Memory B cell (primary cell): ENCODE results near the gene ZBTB7C.

Source experiments
- ATAC-seq: fragments of 150-1000 bp; cut with Tn5 transposase; 2 replicates; pipeline ENCODE4 v1.10.0; 2021; ENCODE audit warnings: low read depth, mild to moderate bottlenecking, moderate library complexity
- DNase-seq, 2 donors: peaks; one replicate each; pipeline ENCODE4 v3.0.0; 2022; ENCODE audit warnings: low spot score in 2 of 2
- H3K27ac Mint-ChIP-seq: one replicate; pipeline ENCODE4 v1.8.0; 2022; ENCODE audit warnings: mild to moderate bottlenecking, moderate library complexity, mixed read lengths
- H3K27me3 Mint-ChIP-seq: one replicate; pipeline ENCODE4 v1.8.0; 2022; ENCODE audit warnings: mixed read lengths
- H3K36me3 Mint-ChIP-seq: one replicate; pipeline ENCODE4 v1.8.0; 2022; ENCODE audit warnings: mild to moderate bottlenecking, mixed read lengths
- H3K4me1 Mint-ChIP-seq: one replicate; pipeline ENCODE4 v1.8.0; 2022; ENCODE audit warnings: mixed read lengths
- H3K4me3 Mint-ChIP-seq: one replicate; pipeline ENCODE4 v1.8.0; 2022; ENCODE audit warnings: mild to moderate bottlenecking, moderate library complexity, mixed read lengths
- H3K9me3 Mint-ChIP-seq: one replicate; pipeline ENCODE4 v1.8.0; 2022; ENCODE audit warnings: mixed read lengths

The ZBTB7C gene

DNA sequence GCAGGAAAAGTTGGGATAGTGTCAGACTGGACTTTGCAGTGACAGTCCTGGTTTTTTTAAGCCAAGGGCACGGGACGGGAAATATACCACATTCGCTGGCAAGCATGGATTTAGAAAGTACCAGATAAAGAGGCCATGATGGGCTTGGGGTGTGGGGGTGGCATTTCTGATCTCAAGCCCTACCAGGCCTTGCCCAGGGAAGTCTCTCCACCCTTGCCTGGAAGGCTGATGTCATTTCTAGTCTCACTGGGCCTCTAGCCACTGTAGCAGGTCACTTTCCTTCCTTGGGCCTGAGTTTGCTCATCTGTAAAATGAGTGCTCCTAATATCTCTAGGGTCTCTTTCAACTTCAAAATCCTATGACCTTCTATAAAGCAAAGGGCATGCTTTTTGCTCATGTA, 1.8 kb downstream of the ZBTB7C start:
- Mint-ChIP-seq H3K27ac (no peak overlapping the region), H3K4me1 (peaks cover 2% of the 10 kb centered on the region), H3K9me3 (no peaks in the 10 kb centered on the region), H3K4me3 (no peak overlapping the region), H3K36me3 (no peaks in the 10 kb centered on the region), H3K27me3 (peaks cover 16% of the 10 kb centered on the region)
- ATAC-seq: no peak
- no peak for DNase-seq

DNA sequence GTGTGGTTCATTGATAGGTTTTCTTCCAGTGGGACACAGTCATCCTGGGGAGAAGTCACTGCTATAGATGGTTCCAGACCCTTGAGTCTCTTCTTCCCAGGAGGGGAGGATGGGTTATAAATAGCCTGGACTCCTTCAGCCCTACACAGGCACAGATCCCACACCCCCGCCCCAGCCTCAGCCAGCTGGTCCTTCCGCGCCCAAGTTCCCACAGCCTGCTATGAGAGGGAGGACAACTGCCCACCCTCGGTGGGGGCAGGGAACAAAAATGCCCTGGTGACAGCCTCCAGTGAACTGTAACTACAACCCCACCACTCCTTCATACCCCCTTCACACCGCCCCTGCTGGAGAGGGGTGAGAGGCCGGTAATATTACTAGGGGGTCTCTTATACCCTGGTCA, 3.2 kb downstream of the ZBTB7C start:
- DNase-seq (no peak), ATAC-seq (no peak)
- H3K27ac Mint-ChIP-seq: no peak overlapping the region
- no peaks in the 10 kb centered on the region for H3K36me3 Mint-ChIP-seq
- H3K4me3 Mint-ChIP-seq: no peak overlapping the region
- no peaks in the 10 kb centered on the region for H3K9me3 Mint-ChIP-seq
- peaks cover 16% of the 10 kb centered on the region for H3K27me3 Mint-ChIP-seq
- H3K4me1 Mint-ChIP-seq: peaks cover 2% of the 10 kb centered on the region

DNA sequence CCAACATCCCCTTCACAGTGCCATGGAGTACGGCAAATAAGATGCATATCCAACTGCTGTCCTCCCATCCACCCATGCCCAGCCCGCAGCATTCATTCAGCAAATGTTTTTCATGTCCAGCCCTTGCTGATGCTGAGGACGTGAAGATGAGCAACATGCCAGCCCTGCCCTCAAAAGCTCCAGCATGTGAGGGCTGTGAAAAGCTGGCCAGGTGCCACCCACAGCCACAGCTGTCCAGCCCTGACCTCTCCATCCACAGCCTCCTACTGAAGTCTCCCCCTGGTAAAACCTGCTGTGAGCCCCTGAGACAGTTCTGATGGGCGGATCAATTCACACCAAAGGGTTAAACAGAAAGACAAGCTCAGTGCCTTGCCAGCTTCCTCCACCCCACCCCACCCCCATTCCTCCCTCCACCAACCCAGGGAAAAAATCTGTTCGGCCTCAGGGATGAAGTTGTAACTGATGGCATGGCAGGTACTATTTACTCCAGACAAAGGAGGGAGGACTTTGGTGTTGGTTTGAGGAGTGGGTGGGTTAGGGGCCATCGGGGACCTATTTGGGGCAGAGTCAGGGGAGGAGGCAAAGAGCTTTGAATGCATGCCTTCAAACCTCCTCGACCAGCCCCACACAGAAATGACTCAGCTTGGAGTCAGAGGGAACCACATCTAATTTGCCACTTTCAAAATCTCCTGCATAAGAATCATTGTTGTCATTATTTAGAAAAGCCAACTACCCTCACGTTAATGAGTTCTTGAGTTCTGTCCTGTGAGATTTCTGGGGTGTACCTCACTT, 4.3 kb downstream of the ZBTB7C start:
- Mint-ChIP-seq H3K27me3 (peaks cover 14% of the 10 kb centered on the region), H3K27ac (no peak overlapping the region), H3K4me1 (no peaks in the 10 kb centered on the region), H3K36me3 (no peaks in the 10 kb centered on the region), H3K9me3 (no peaks in the 10 kb centered on the region), H3K4me3 (no peak overlapping the region)
- no peak for DNase-seq
- no peak for ATAC-seq

DNA sequence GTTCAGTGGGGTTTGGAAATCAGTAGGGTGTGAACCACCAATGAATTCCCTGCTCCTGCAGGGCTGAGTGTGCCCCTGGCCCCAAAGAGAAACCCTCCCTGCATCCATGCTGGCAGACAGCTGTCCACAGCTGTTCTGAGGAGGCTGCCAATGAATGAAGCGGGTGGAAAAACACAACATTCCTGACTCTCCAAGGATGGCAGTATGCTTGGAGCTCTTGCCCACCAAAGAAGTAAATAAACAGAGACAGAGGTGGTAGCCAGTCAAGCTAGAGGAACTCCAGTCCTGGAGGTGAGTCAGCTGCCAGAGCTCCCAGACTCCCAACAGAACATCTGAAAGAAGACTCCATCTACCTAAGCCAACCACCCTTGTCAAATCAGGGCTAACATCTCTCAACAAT, 6.2 kb downstream of the ZBTB7C start:
- no peak for ATAC-seq

DNA sequence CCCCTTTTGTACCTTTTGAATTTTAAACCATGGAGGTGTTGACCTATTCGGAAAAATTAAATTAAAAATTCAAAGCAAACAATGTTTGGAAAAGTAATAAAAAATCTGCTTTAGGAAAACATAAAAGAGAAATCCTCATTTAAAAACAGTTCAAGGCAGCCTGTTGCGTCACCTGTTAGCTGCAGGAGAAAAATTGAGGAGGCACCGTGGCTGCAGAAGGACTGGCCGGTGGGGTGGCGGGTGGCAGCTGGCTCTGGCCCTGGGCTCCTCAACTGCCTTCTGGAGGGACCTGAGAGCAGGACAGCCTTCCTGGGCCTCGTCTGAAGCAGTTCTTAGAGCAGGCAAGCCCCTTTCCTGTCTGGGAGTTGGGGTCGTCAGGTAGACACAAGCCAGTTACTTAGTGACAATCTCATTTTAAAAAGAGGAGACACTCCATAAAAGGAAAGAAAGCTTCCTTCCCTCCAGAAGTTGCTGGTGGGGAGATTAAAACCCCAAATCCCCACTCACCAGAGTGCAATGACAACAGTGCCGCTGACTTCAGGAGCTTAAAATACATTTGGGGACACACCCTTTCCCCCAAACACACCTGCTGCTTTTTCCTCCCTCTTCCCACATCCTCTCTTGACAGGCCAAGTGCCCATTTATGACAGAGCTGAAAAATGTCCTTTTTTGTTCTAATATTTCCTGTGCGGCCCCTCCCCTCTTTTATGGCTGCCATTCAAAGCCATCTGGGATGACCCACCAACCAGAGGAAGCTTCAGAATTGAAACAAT, 9.7 kb downstream of the ZBTB7C start:
- ATAC-seq (no peak), DNase-seq (no peak)
- Mint-ChIP-seq H3K27ac (no peak overlapping the region), H3K4me3 (peak overlapping the region; percentile 18), H3K36me3 (no peaks in the 10 kb centered on the region), H3K9me3 (no peaks in the 10 kb centered on the region), H3K27me3 (peaks cover 9% of the 10 kb centered on the region), H3K4me1 (peaks cover 2% of the 10 kb centered on the region)

More for the DNA sequence above, 6.2 kb downstream of the ZBTB7C start:
- H3K9me3 Mint-ChIP-seq: no peaks in the 10 kb centered on the region
- peaks cover 2% of the 10 kb centered on the region for H3K4me1 Mint-ChIP-seq
- DNase-seq: no peak
- H3K4me3 Mint-ChIP-seq: no peak overlapping the region
- H3K27ac Mint-ChIP-seq: no peak overlapping the region
- H3K27me3 Mint-ChIP-seq: peaks cover 14% of the 10 kb centered on the region
- no peaks in the 10 kb centered on the region for H3K36me3 Mint-ChIP-seq

DNA sequence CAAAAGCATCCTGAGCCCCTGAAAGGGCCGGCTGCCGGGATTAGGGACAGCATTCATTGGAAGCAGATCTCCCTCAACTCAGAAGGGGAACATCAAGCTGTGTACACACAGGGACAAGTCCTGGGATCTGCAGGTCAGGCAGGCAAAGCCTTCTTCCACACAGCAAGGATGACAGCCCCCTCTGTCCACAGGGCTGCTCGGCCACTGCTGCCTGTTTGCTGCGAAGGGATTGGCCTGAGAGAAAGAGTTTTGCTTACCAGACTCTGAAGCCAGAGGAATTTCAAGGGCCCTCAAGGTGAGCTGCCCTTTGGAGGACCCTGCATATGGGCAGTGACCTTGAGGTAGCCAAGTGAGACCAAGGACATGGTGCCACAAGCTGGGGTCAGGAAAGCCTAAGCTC, 11.1 kb downstream of the ZBTB7C start:
- ATAC-seq (no peak), DNase-seq (no peak)
- peaks cover 14% of the 10 kb centered on the region for H3K27me3 Mint-ChIP-seq
- H3K9me3 Mint-ChIP-seq: no peaks in the 10 kb centered on the region
- no peak overlapping the region for H3K4me3 Mint-ChIP-seq
- no peaks in the 10 kb centered on the region for H3K36me3 Mint-ChIP-seq
- H3K27ac Mint-ChIP-seq: no peak overlapping the region
- H3K4me1 Mint-ChIP-seq: peaks cover 2% of the 10 kb centered on the region

DNA sequence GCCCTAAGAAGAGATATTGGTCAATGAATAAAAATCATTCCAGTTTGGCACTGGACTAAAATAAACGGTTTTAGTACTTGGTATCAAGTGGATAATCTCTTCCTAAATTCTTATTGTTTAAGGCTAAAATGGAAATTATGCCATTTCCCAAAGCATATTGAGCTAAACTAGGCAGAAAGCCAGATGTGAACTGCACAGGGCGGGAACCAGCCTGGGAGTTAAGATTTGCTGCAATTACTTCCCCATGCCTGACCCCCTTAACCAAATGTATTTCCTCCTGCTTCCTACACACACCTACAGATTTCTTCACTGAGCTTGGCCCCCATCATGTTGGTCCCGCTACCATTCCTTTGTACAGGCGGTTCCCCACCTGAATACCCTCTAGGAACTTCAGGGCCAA, 12.2 kb downstream of the ZBTB7C start:
- Mint-ChIP-seq H3K4me3 (no peak overlapping the region), H3K27me3 (peaks cover 14% of the 10 kb centered on the region), H3K36me3 (no peaks in the 10 kb centered on the region), H3K9me3 (no peaks in the 10 kb centered on the region), H3K27ac (no peak overlapping the region), H3K4me1 (peaks cover 2% of the 10 kb centered on the region)
- ATAC-seq (no peak), DNase-seq (no peak)

DNA sequence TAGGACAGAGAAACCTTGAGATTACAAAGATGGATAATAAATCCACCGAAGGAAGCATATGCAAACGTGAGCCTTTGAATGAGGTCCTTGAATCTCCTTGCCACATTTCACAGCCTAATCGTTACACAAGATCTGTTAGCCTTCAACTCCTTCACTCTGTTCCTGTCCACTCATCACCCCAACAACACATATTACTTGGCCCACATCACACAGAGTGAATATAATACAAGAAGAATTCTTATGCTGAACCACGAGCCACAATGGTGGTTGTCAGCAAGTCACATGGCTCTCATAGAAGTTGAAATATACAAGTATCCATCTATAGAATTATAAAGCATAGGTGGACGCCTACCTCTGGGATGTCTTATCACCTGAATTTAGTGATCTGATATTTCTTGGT, 12.6 kb downstream of the ZBTB7C start:
- Mint-ChIP-seq H3K36me3 (no peaks in the 10 kb centered on the region), H3K27ac (no peak overlapping the region), H3K4me3 (no peak overlapping the region), H3K4me1 (peaks cover 2% of the 10 kb centered on the region), H3K9me3 (no peaks in the 10 kb centered on the region), H3K27me3 (peaks cover 13% of the 10 kb centered on the region)
- DNase-seq (no peak), ATAC-seq (no peak)

DNA sequence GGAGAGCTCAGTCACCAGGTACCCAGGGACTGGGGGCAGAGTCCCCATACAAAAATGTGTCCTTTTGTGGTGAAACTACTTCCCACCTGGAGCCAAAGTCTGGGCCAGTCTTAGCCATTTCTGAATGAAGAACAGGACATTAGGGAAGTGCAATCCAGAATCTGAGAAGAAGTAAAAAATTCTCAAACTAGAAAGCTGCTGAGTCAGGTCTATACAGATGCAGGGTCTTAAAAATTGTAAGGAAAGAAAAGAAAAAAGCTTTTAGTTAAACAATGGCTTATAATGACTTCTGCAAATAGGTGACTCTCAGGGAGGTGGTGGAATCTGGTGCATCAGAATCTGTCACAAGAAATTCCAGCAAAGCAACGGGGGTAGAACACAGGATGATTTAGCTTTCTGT, 13.5 kb downstream of the ZBTB7C start:
- Mint-ChIP-seq H3K4me3 (no peak overlapping the region), H3K36me3 (no peaks in the 10 kb centered on the region), H3K4me1 (peaks cover 2% of the 10 kb centered on the region), H3K27me3 (peaks cover 14% of the 10 kb centered on the region), H3K9me3 (no peaks in the 10 kb centered on the region), H3K27ac (no peak overlapping the region)
- ATAC-seq (no peak), DNase-seq (no peak)

DNA sequence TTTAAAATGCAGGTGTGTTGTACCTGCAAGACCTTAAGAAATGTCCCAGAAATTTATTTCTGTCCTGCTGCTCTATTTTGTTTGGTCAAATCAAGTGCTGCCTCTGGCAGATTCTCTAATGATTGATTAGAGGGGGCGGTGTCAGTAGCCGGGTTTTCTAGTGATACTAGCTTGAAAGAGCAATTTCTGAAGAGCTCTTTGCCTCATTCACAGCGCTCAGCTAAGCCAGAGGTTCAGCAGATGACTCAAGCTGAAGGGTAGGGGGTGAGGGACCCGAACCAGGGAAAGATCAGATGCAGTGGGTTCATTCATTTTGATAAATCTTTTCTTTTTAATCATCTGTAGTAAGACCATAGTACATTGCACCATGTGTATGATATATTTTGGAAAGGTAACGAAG, 15.0 kb downstream of the ZBTB7C start:
- H3K9me3 Mint-ChIP-seq: no peaks in the 10 kb centered on the region
- no peaks in the 10 kb centered on the region for H3K36me3 Mint-ChIP-seq
- H3K27ac Mint-ChIP-seq: no peak overlapping the region
- ATAC-seq (no peak), DNase-seq (no peak)
- H3K27me3 Mint-ChIP-seq: peaks cover 16% of the 10 kb centered on the region
- no peak overlapping the region for H3K4me3 Mint-ChIP-seq
- H3K4me1 Mint-ChIP-seq: no peaks in the 10 kb centered on the region

DNA sequence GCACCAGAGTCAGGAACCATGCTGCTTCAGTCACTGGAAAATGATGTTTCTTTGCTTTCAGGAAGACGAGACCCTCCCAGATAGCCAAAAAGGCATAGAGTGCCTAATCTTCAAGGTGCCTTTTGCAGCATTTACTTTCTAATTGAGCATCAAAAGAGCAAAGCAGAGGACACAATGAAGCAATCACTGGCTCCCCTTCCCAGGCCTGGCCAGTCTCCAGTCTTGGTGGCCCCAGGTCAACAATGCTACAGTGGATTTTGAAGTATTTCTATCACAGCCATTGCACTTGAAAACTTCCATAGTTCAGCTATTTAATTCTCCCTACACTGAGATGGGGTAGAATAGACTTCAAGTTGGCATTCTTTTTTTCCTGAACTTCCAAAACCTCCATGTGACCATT, 15.4 kb downstream of the ZBTB7C start:
- no peaks in the 10 kb centered on the region for H3K36me3 Mint-ChIP-seq
- ATAC-seq: no peak
- H3K4me3 Mint-ChIP-seq: no peak overlapping the region
- H3K9me3 Mint-ChIP-seq: no peaks in the 10 kb centered on the region
- no peak overlapping the region for H3K27ac Mint-ChIP-seq
- no peak for DNase-seq
- no peaks in the 10 kb centered on the region for H3K4me1 Mint-ChIP-seq
- H3K27me3 Mint-ChIP-seq: peaks cover 18% of the 10 kb centered on the region

DNA sequence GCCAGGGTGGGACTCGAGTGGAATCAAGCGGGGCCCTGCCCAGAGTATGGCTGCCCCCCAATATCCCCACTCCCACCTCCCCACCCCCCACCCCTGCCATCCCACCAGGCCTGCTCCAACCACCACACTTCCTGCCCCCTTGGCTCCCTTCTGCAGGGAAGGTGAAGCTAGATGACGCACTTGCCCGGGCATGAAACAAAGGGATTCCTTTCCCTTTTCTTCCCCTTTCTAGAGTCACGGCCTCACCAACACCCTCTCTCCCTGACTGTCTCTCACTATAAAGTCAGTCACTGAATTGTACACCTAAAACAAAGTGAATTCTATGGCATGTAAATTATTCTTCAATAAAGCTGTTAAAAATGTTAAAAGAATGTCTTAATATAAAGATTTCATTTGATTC, 16.0 kb downstream of the ZBTB7C start:
- Mint-ChIP-seq H3K4me3 (no peak overlapping the region), H3K27ac (no peak overlapping the region), H3K4me1 (no peaks in the 10 kb centered on the region), H3K27me3 (peaks cover 18% of the 10 kb centered on the region), H3K36me3 (no peaks in the 10 kb centered on the region), H3K9me3 (no peaks in the 10 kb centered on the region)
- DNase-seq (no peak), ATAC-seq (no peak)

DNA sequence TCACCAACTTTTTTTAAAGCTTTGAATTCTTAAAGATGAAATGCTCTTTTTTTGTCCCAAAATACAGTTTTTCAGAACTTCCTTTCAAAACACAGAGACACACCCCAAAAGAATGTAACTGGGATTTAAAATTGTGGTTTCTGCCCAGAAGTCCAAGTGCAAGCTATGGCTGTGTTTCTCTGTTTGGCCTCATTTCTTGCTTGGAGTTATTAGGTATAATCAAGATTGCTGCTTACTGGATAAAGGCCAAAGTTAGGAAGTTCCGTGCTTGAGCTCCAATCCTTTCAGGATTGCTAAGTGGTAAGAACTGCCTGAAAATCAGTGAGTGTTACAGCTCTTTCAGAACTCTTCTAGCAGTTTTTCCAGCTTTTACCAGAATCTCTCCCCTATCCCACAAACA, 16.9 kb downstream of the ZBTB7C start:
- Mint-ChIP-seq H3K36me3 (no peaks in the 10 kb centered on the region), H3K27me3 (peaks cover 18% of the 10 kb centered on the region), H3K4me1 (no peaks in the 10 kb centered on the region), H3K27ac (no peak overlapping the region), H3K9me3 (no peaks in the 10 kb centered on the region), H3K4me3 (no peak overlapping the region)
- DNase-seq: no peak
- no peak for ATAC-seq

DNA sequence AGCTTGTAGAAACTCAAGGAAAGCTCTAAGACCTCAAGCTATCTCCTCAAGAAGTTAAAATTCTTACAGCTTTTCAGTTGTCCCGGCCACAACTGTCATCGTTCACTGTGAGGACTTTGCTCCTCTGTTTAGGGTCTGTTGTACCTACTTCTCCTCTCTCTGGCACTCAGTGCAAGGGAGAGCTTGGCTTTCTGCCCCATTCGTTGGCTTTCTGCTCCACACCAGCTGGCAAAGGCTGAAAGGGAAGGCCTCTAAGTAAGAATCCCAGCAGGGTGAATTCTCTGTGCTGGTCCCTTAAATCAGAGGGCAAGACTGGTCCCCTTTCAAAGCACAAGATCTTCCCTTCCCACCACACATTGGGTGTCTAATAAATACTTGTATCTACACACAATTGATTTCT, 17.3 kb downstream of the ZBTB7C start:
- DNase-seq (no peak), ATAC-seq (no peak)
- no peaks in the 10 kb centered on the region for H3K4me1 Mint-ChIP-seq
- no peaks in the 10 kb centered on the region for H3K9me3 Mint-ChIP-seq
- peaks cover 19% of the 10 kb centered on the region for H3K27me3 Mint-ChIP-seq
- no peaks in the 10 kb centered on the region for H3K36me3 Mint-ChIP-seq
- no peak overlapping the region for H3K27ac Mint-ChIP-seq
- no peak overlapping the region for H3K4me3 Mint-ChIP-seq

DNA sequence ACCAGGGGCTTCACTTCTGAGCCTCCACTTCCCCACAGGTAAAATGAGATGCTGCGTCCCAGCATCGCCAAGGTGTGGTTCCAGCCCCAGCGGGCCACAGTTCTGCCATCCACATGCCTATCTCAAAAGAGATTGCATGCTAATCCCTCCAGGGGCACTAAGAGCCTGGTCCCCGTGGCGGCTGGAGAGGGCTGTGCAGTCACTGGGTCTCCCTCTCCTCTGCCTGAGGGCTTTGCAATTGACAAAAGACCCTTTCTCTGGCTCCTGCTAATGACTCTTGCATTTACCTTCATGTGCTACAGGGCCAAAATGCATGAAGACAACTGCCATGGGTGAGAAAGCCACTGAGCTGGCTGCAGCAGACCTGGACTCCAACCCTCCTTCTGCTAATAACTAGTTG, 18.5 kb downstream of the ZBTB7C start:
- no peaks in the 10 kb centered on the region for H3K9me3 Mint-ChIP-seq
- no peak overlapping the region for H3K27ac Mint-ChIP-seq
- H3K27me3 Mint-ChIP-seq: peaks cover 28% of the 10 kb centered on the region
- H3K4me3 Mint-ChIP-seq: no peak overlapping the region
- no peak for ATAC-seq
- DNase-seq: no peak
- no peaks in the 10 kb centered on the region for H3K4me1 Mint-ChIP-seq
- H3K36me3 Mint-ChIP-seq: no peaks in the 10 kb centered on the region
